NCI-H146 treated with DMSO at 0.1 percent for 48 hours (cell line): Measurements from ENCODE around the gene CFAP97D2.
"Not testable (repeated sequence)": the region's sequence is repeated elsewhere in the genome, so short reads cannot be mapped to it uniquely, and the experiment has no call there.

Experiments used
- DNase-seq: peaks from one replicate; lab custom pipeline; 2025; ENCODE audit not compliant: unreplicated experiment; lab: John Stamatoyannopoulos, UW

The CFAP97D2 gene

GRCh38 chr13:114157869-114158495 lies 21.1 kb upstream of the CFAP97D2 start:
- DNase-seq: no peak

- not testable (repeated sequence) for DNase-seq
Observed at GRCh38 chr13:114158869-114159666, 20.0 kb upstream of the CFAP97D2 start.

GRCh38 chr13:114161028-114161556 lies 18.0 kb upstream of the CFAP97D2 start:
- no peak for DNase-seq

- peak; percentile 20 for DNase-seq
Observed at GRCh38 chr13:114161644-114162532, 17.2 kb upstream of the CFAP97D2 start.

- no peak for DNase-seq
Observed at GRCh38 chr13:114162533-114162922, 16.5 kb upstream of the CFAP97D2 start.

GRCh38 chr13:114164053-114164452 lies 15.0 kb upstream of the CFAP97D2 start:
- no peak for DNase-seq

- DNase-seq: no peak
Observed at GRCh38 chr13:114164681-114165429, 14.2 kb upstream of the CFAP97D2 start.

GRCh38 chr13:114166381-114167131 lies 12.5 kb upstream of the CFAP97D2 start:
- DNase-seq: no peak

- no peak for DNase-seq
Observed at GRCh38 chr13:114167426-114167825, 11.6 kb upstream of the CFAP97D2 start.

- DNase-seq: no peak
Observed at GRCh38 chr13:114167885-114168284, 11.2 kb upstream of the CFAP97D2 start.

- no peak for DNase-seq
Observed at GRCh38 chr13:114173272-114173671, 5.8 kb upstream of the CFAP97D2 start.

GRCh38 chr13:114173745-114174144 lies 5.3 kb upstream of the CFAP97D2 start:
- no peak for DNase-seq

- no peak for DNase-seq
Observed at GRCh38 chr13:114174529-114174961, 4.5 kb upstream of the CFAP97D2 start.

GRCh38 chr13:114176359-114176902 lies 2.6 kb upstream of the CFAP97D2 start:
- not testable (repeated sequence) for DNase-seq

- DNase-seq: no peak
Observed at GRCh38 chr13:114177245-114178010, 1.6 kb upstream of the CFAP97D2 start.

- DNase-seq: no peak
Observed at GRCh38 chr13:114185182-114185971, 6.3 kb downstream of the CFAP97D2 start.

- no peak for DNase-seq
Observed at GRCh38 chr13:114194853-114195252, 15.8 kb downstream of the CFAP97D2 start.

- DNase-seq: no peak
Observed at GRCh38 chr13:114196629-114197028, 17.6 kb downstream of the CFAP97D2 start.
